ENCODE measurements around the gene IL5RA.

The IL5RA gene

GRCh38 chr3:3089017-3089416 lies 21.2 kb downstream of the IL5RA start:
- Histone ChIP-seq H3K4me1 (ENCODE audit: insufficient read depth, low read length) (no peaks in the 10 kb centered on the region), H3K4me2 (ENCODE audit: insufficient read depth, low read length) (no peak overlapping the region), H3K79me2 (ENCODE audit: insufficient read depth, low read length) (no peaks in the 10 kb centered on the region), H3K4me3 (ENCODE audit: low read depth in 1 of 2, low read length in 2 of 2) (no peak overlapping the region), H3K27ac (ENCODE audit: low read length) (no peak overlapping the region), H2AFZ (ENCODE audit: low read depth, low read length) (no peak overlapping the region), H3K9ac (ENCODE audit: low read depth, low read length) (no peak overlapping the region), H3K27me3 (ENCODE audit: insufficient read depth, low read length, poor library complexity) (no peaks in the 10 kb centered on the region), H4K20me1 (ENCODE audit: insufficient read depth, low read length) (no peaks in the 10 kb centered on the region), H3K36me3 (ENCODE audit: insufficient read depth, low read length) (no peaks in the 10 kb centered on the region), H3K9me3 (ENCODE audit: insufficient read depth, low read length, severe bottlenecking) (no peaks in the 10 kb centered on the region)
- DNase-seq, result no peak
- ATAC-seq (ENCODE audit: insufficient read depth, low read depth), result no peak
- TF ChIP-seq EZH2 (IDR thresholded peaks at IDR 0.05; ENCODE audit: borderline replicate concordance, low read depth, low read length, severe bottlenecking) (no peak), CTCF (IDR thresholded peaks at IDR 0.05; ENCODE audit: borderline replicate concordance, extremely low read depth, low read length, poor library complexity, severe bottlenecking) (no peak)

- Histone ChIP-seq H2AFZ (ENCODE audit: low read depth, low read length) (no peak overlapping the region), H3K36me3 (ENCODE audit: insufficient read depth, low read length) (no peaks in the 10 kb centered on the region), H3K9ac (ENCODE audit: low read depth, low read length) (no peak overlapping the region), H3K4me2 (ENCODE audit: insufficient read depth, low read length) (no peak overlapping the region), H3K4me1 (ENCODE audit: insufficient read depth, low read length) (no peaks in the 10 kb centered on the region), H3K9me3 (ENCODE audit: insufficient read depth, low read length, severe bottlenecking) (no peaks in the 10 kb centered on the region), H4K20me1 (ENCODE audit: insufficient read depth, low read length) (no peaks in the 10 kb centered on the region), H3K4me3 (ENCODE audit: low read depth in 1 of 2, low read length in 2 of 2) (no peak overlapping the region), H3K27me3 (ENCODE audit: insufficient read depth, low read length, poor library complexity) (no peaks in the 10 kb centered on the region), H3K79me2 (ENCODE audit: insufficient read depth, low read length) (no peaks in the 10 kb centered on the region), H3K27ac (ENCODE audit: low read length) (no peak overlapping the region)
- DNase-seq (no peak), ATAC-seq (ENCODE audit: insufficient read depth, low read depth) (no peak)
- no peak for TF ChIP-seq CTCF (IDR thresholded peaks at IDR 0.05; ENCODE audit: borderline replicate concordance, extremely low read depth, low read length, poor library complexity, severe bottlenecking)
- no peak for TF ChIP-seq EZH2 (IDR thresholded peaks at IDR 0.05; ENCODE audit: borderline replicate concordance, low read depth, low read length, severe bottlenecking)
Observed at GRCh38 chr3:3087716-3088465, 22.3 kb downstream of the IL5RA start.

- Histone ChIP-seq H3K79me2 (ENCODE audit: insufficient read depth, low read length) (no peaks in the 10 kb centered on the region), H3K27me3 (ENCODE audit: insufficient read depth, low read length, poor library complexity) (no peaks in the 10 kb centered on the region), H3K9me3 (ENCODE audit: insufficient read depth, low read length, severe bottlenecking) (no peaks in the 10 kb centered on the region), H3K4me3 (ENCODE audit: low read depth in 1 of 2, low read length in 2 of 2) (no peak overlapping the region), H3K4me2 (ENCODE audit: insufficient read depth, low read length) (no peak overlapping the region), H3K27ac (ENCODE audit: low read length) (no peak overlapping the region), H3K36me3 (ENCODE audit: insufficient read depth, low read length) (no peaks in the 10 kb centered on the region), H3K9ac (ENCODE audit: low read depth, low read length) (no peak overlapping the region), H4K20me1 (ENCODE audit: insufficient read depth, low read length) (no peaks in the 10 kb centered on the region), H3K4me1 (ENCODE audit: insufficient read depth, low read length) (no peaks in the 10 kb centered on the region), H2AFZ (ENCODE audit: low read depth, low read length) (no peak overlapping the region)
- TF ChIP-seq CTCF (IDR thresholded peaks at IDR 0.05; ENCODE audit: borderline replicate concordance, extremely low read depth, low read length, poor library complexity, severe bottlenecking), result no peak
- TF ChIP-seq EZH2 (IDR thresholded peaks at IDR 0.05; ENCODE audit: borderline replicate concordance, low read depth, low read length, severe bottlenecking), result no peak
- no peak for DNase-seq
- ATAC-seq (ENCODE audit: insufficient read depth, low read depth), result no peak
Observed at GRCh38 chr3:3087279-3087678, 22.9 kb downstream of the IL5RA start.

Measured in DND-41 (cell line).